Stimulated activated CD4-positive, alpha-beta T cell treated with anti-CD3 and anti-CD28 coated beads, Interleukin-12 subunit alpha, Interleukin-12 subunit beta, amount 100 ng/mL, for 4 hours (primary cell): ENCODE results near the gene METTL22.

Source experiments
- DNase-seq: peaks from one replicate; pipeline ENCODE4 v3.0.0-alpha.2; 2020

The METTL22 gene

DNA sequence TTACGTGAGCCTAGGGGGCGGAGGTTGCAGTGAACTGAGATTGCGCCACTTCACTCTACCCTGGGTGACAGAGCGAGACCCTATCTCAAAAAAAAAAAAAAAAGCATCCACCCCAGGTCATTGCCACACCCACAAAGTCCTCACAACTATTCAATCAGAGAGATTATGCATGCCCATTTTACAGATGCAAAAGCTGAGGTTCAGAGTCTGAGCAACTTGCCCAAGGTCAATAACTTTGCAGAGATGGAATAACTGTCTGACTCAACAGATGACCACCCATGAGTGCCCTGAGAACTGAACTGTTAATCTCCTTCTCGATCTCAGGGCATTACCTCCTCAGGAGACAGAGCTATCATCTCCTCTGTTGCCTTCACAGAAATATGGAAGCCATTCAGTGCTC is 25.7 kb upstream of the METTL22 start:
- no peak for DNase-seq

DNA sequence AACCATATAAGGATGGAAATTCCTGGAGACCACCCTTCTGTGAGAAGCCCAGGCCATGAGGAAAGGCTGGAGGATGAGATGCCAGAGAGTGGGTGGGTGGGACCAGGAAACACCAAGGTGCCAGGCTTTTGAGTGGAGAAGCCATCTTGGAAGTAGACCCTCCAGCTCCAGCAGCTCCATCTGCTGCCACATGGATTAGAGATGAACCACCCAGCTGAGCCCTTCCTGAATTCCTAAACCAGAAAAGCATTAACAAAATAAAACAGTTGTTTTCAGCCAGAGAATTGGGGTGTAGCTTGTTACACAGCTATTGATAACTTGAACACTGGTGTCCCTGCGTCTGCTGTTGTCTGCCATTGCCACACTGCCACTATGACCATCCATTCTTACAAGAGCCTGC is 24.9 kb upstream of the METTL22 start:
- DNase-seq: no peak

DNA sequence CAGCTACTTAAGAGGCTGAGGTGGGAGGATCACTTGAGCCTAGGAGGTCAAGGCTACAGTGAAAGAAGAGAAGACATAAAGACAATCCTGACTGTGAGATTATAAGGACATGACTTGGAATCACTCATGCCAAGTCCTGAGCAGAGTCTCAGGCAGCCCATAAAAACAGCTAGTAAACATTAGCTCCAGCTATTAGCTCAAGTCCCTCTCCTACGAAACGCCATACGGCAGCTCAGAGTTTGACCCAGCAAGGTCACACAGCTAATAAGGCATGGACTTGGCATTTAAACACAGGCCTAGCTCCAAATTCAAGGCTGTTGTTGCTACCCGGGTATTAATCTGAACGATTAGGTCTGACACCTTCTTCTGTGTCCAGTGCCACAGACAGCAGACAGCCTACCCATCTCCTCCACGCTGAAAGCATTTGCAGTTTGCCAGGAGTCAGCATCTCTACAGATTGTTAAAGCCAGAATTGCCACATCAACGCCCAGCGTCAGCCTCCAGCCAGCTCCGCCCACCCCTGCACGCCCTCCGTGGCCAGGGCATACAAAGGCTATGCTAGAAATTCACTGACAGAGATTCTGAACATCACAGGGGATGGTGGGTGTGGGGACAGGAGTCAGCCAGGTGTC is 21.2 kb upstream of the METTL22 start:
- no peak for DNase-seq

DNA sequence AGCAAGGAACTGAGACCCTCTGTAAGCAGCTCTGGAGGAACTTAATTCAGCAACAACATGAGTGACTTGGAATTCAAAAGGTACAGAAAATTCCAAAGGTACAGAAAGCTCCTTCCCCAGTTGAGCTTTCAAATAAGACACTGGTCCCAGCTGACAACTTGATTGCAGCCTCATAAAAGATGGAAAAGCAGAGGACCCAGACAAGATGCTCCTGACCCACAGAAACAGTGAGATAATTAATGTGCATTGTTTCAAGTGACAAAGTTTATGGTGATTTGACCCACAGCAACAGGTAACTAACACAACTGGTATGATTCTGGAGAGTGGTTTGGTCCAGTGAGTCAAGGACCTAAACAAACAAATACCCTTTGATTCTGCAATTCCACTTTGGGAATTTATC is 15.9 kb upstream of the METTL22 start:
- no peak for DNase-seq

DNA sequence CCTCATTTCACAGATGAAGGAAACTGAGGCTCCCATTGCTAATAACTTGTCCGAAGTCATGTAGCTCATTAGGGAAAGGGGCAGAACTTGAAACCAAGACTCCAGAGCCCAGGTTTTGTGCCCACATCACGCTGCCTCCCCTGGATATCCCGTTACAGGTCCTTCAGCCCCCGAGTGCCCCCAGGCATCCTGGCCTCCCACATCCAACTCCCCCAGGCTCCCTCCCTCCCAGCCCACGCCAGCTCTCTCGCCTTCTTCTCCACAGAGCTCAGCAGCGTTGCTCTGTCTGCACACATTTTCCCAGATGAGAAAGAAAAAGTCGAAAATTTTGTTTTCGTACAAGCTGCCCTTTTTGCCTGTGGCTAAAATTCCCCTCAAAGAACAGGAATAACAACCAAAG is 14.3 kb upstream of the METTL22 start:
- no peak for DNase-seq

DNA sequence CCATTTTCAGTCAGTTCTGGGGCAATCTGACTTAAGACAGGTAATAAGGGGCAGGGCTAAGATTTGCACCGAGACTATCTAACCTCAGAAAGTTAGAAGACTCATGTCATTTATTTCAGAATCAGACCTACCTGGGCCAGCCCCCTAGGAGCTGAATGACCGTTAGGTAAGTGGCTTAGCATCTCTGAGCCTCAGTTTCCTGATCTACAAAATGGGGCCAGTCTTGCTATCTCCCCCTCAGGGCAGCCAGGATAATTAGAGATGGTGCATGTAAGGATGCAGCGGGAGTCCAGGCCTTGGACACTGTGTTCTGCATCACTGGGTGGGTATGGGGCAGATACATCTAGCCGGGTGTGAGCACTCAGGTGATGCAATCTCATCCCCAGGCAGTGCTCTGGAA is 10.4 kb upstream of the METTL22 start:
- no peak for DNase-seq

DNA sequence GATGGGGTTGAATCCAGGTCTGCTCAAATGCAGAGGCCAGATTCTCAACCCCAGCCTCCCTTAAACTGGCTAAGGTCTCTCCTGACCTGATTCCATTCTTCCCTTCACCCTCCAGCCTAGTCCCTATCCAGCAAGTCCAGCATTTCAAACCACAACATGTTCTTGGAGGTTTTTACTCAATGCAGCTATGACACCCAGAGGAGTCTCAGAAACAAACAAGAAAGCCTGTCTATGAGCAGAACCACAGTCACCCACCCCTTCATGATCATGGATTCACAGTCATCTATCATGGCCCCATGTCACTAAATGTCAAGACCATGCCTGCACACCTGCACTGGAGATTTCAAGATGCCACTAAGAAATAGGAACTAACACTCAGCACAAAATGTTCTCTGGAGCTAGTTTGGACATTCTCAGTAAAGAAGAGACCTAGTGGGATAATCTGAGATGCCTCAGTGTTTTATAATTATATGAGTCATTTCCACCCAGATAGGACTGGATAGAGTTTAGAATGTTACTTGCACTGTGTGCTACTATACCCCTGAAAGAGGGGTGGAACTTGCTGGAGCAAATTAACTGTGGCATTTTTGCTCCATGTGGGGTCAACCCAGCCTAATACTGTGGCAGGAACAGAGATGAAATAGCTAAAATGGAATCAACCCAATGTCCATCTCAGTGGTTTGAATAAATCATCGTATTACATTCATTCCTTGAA is 9.5 kb upstream of the METTL22 start:
- DNase-seq: no peak

DNA sequence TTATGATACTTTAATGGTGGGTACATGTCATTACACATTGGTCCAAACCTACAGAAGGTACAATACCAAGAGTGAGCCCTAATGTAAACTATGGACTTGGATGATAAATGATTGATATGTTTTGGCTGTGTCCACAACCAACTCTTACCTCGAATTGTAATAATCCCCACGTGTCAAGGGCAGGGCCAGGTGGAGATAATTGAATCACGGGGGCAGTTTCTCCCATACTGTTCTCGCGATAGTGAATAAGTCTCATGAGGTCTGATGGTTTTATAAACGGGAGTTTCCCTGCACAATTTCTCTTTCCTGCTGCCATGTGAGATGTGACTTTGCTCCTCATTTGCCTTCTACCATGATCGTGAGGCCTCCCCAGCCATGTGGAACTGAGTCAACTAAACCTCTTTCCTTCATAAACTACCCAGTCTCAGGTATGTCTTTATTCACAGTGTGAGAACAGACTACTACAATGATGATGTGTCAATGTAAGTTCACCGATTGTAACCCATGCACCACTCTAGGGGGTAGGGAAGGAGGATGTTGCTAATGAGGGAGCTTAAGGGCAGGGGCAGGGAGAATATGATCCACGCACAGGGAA is 7.0 kb upstream of the METTL22 start:
- DNase-seq: no peak

DNA sequence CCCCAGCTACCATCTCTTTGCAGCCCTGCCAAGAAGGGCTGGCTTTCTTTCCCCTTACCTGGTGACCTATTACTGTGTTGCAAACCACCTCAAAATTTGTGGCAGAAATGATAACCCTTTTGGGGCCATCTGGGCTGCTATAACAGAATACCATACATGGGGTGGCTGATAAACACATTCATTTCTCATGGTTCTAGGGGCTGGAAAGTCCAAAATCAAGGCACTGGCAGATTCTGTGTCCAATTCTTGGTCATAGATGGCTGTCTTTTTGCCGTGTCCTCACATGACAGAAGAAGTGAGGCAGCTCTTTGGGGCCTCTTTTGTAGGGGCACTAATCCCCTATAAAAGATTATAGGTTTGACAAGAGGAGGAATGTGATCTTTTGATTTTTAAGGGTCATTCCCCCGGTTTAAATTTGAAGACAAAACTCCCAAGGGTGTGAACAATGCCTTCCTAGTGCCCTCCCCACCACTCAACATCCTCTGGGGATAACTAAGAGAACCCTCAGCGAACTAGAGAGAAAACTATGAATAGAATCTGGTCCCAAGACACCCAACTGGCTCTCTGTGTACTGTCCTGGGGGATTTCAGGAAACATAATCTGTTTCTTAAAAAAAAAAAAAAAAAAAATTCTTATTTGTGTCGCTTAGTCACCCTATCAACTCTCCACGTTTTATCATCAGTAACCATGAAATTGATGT is 1.7 kb upstream of the METTL22 start:
- no peak for DNase-seq

DNA sequence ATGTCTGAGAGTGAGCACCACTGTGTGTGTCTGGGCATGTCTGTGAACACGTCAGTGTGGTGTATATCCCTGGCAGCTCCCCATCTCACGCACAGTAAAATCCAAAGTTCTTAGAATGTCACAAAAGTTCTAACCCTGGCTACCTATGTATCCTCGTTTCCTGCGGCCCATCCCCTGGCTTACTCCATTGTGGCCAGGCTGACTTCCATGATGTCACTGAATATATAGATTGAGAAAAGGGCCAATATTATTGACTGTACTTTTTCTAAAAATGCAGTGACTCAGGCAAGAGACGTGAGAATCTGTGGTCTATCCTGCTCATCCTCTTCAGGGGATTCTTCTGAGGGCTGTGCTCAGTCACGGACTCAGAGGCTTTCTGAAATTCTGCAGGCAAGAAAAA is 963 bp upstream of the METTL22 start:
- DNase-seq: no peak

DNA sequence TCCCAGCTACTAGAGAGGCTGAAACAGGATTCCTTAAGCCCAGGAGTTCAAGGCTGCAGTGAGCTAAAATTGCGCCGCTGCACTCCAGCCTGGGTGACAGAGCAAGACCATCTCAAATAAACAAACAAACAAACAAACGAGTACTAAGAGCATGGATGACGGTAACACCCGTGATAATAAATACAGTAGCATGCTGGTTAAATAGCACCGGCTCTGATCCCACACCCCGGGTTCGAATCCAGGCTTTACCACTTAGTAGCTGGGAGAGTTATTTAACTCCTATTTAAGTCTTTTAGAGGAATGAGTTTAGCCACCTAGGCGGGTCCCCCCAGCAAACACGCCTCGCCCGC is 301 bp upstream of the METTL22 start:
- DNase-seq: no peak

DNA sequence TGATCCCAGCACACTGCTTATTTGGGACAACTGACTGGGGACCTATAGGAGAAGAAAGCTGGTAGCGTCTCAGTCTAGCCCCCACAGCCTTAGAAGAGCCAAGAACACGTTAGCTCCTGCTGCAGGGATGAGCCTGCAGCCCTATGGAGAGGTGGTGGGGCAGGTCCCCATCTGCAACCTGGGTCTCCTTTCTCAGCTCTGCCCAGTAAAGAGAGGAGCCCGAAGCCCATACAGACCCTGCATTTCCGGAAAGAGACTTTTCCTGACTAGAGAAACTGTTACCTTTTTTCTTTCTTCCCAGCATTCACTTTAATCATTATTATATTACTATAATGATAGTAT is 788 bp downstream of the METTL22 start:
- no peak for DNase-seq

DNA sequence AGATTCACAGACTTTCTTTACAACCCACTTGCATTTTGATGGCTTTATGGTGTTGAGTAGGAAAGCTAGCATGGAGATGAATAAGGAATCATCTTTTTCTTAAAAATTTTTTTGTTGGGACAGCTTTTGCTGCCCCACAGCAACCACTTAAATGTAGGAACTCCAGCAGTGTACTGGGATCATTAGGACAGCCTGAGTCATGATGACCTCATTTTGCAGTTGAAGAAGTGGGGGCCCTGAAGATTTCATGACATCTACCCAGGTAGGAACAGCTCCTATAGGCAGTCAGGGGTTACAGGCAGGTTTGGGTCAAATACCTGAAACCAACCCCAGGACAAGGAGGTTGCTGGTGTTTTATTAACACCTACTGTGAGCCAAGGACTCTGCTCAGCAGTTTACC is 2.1 kb downstream of the METTL22 start:
- no peak for DNase-seq

DNA sequence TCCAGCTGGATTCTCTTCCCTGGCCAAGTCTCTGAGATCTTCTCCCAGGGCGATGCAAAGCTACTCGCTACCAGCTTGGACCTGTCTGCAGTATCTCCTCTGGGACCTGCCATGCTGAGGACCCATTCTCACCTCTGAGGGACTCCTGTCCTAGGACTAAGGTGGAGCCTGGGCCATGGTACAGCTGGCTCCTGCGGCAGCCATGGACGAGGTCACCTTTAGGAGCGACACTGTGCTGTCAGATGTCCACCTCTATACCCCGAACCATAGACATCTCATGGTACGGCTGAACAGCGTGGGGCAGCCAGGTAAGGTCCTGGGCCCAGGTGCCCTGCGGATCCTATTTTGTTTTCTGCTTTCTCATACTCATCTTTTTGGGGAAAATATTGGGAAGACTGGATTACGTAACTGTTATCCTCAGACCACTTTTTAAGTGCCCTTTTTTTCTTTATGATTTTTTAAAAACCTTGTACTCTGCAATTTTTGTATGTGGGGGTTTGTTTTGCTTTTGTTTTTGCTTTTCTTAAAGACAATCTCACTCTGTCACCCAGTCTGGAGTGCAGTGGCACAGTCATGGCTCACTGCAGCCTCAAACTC is 4.1 kb downstream of the METTL22 start:
- DNase-seq: no peak

DNA sequence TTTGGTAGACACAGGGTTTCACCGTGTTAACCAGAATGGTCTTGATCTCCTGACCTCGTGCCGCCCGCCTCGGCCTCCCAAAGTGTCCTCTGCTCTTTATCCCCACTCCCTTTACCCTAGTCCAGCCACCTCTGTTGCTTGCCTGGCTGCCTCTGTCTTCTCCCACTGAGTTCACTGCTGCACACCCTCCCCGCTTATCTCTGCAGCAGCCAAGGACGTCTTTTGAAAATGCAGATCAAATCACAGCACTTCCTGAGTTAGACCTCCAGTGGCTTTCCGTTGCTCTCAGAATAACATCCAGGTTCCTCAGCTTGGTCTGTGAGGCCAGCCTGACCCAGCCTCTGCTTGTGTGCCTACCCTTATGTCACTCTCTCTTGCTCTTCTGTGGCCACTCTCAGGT is 5.4 kb downstream of the METTL22 start:
- DNase-seq: no peak

DNA sequence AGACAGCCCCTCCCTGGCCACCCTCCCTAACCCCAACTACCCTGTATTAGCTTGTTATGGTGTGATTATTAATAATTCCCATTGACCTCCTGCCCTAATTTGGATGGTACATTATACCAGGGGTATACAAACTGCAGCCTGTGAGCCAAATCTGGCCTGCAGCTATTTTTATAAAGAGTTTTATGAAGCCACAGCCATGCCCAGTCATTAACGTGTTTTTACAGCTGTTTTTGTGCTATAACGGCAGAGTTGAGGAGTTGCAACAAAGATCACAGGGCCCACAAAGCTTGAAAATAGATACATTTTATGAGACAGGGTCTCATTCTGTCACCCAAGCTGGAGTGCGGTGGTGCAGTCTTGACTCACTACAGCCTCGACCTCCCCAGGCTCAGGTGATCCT is 6.0 kb downstream of the METTL22 start:
- no peak for DNase-seq

DNA sequence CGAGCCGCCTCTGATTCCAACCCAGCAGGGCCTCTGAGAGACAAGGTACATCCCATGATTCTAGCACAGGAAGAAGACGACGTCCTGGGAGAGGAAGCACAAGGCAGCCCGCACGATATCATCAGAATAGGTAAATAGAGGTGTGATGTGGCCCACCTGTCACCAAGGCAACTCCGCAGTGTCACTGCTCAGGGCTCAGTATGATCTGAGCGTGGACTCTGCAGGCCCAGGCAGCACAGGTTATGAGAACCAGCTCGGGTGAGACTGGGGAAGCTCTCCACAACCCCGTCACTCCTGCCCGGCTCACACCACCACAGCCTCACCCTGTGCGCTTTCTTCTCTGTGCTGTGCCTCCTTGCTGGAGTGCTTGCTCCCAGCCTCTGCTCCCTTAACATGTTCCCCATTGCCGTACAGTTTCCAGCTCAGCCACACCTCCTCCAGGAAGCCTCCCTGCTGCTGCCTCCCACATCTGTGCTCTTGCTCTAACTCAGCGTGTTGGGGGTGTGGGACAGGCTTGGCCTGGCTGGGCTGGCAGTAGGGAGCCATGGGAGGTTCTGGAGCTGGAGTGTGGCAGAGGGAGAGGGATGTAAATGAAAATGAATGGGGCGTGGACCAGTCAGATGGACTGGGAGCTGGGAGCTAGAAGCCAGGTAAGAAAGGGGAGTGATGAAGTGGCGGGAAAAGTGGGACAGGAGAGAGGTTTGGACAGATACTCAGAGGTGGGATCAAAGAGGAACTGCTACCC is 7.7 kb downstream of the METTL22 start:
- DNase-seq: no peak

DNA sequence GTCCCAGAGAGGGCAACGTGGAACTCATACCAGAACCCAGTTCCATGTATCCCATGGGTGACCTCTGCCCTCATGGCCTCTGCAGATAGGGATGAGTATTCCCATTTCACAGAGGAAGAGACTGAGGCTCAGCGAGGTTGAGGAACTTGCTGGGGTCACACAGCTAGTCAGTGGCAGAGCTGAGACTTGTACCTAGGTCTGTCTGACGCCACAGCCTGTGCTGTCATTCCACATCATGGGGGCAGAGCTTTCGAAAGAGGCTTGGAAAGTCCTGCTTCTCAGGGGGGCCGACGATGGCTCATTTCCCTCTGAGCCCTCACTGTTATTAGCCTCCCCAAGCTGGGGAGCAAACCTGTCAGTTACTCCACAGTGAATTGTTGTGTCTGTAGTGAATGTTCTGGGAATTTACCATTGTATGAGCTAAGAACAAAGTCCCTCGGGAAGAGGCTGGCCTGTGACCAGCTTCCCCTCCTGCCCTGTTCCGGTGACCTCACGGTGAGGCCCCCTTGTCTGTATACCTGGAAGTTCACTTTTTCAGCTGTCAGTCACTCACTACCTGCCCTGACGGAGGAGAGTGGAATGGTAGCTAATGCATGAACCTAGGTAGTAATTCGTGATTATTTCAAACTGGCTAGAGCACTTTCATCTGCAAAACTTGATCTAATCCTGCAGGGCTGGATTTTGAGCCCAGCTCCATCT is 8.9 kb downstream of the METTL22 start:
- no peak for DNase-seq

DNA sequence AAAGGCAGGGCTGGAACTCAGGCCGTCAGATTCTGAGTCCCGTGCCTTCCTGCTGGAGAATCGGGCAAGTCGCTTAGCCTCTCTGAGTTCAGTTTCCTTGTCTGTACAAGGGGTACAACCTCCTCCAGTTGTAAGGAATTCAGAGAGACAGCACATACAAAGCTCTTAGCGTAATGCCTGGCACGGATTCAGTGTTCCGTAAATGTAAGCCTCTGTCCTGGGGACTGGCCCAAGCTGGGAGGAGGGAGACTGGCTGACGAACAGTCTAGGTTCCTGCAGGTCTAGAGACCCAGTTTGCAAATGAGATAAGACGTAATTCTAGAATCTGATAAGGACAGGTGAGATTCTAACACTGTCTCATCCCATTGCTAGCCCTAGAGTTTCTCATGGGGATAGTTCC is 9.9 kb downstream of the METTL22 start:
- DNase-seq: no peak

DNA sequence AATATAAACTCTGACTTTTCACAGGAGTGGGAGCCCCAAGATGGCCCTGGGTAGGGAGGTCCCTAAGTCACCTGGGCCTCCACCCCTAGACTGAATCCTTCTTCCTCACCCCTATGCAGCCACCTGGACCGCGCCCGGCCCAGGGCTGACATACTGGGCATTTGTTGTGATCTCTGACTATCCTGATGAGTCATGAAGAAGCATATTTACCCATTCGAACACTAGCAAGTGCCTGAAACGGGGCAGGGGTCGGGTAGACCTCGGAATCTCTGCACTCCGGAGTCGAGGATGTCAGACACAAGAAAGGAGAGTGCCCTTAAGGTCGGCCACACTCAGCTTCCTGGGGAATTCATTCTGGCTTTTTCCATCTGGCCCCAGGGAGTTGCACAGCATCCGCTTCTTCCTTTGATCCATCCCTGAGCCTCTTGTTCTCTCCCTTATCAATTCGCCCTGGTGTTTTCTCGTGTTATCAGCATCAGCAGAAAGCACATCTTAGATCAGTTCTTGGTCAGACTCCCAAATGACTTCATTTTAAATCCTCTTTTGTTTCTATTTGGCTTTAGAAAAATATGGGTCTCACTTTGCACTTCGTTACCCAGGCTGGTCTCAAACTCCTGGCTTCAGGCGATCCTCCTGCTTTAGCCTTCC is 10.4 kb downstream of the METTL22 start:
- DNase-seq: no peak

DNA sequence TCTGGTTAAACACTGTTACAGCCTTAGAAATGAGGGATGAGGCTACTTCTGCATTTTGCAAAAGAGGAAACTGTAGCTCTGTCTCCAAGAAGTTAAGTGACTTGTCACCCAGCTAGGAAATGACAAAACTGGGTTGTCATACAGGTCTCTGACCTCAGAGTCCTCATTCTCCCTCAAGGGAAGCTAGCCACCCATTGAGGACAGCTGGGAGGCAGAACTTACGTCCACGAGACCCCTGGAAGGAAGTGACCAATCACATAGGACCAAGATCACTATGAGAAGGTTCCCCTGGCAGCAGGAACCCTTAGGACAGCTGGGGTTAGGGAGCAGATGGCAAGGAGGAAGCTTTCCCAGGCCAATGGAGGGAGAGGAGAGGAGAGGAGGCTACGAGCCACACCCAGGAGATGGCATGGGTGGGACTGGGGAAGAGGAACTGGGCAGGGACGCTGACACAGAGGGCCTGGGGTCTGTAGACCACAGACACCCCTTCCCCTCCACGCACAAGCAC is 11.2 kb downstream of the METTL22 start:
- DNase-seq: no peak
